SK-N-SH (cell line): ENCODE data around the gene ACSS2. TPM values are rescaled to one million over a fixed set of nuclear protein-coding genes. Genes with fewer than 3 reads are reported as not detected.

ENCODE experiments used
- CTCF ChIA-PET: fragments of 300-600, 350-600 bp; formaldehyde crosslinking; extraction: SDS; loops from one replicate; lab custom pipeline; 2021; lab: Yijun Ruan, JAX
- POLR2A ChIA-PET: fragments of 350-600 bp; sonication (Branson Sonifier 250); formaldehyde crosslinking; extraction: SDS; loops from one replicate; lab custom pipeline; 2020; ENCODE audit warnings: antibody characterized with exemption, inconsistent platforms; lab: Yijun Ruan, JAX
- DNase-seq: peaks from one replicate; pipeline ENCODE4 v3.0.0; 2012
- H2AFZ ChIP-seq: fragments of 200-600 bp; sonication (generic); 2 replicates; pipeline ENCODE4 v1.8.1; 2016; ENCODE audit warnings: antibody characterized with exemption, mild to moderate bottlenecking, low read depth
- H3F3A ChIP-seq: fragments of 200-600 bp; sonication (generic); replicated peaks from 2 replicates; pipeline ENCODE3; 2016; ENCODE audit warnings: antibody characterized with exemption, mild to moderate bottlenecking; ENCODE audit not compliant: insufficient read depth
- H3K27ac ChIP-seq, 2 experiments: fragments of 200-500 bp in 1 of 2; fragments of 200-600 bp in 1 of 2; sonication (Bioruptor generic) in 1 of 2; sonication (generic), shearing (Covaris generic) in 1 of 2; 2 replicates each; pipeline versions ENCODE4 v1.5.1 to v1.6.1; 2014 to 2016; ENCODE audit warnings: low read depth in 2 of 2, inconsistent platforms in 1 of 2, low read length in 1 of 2, mild to moderate bottlenecking in 1 of 2, mixed read lengths in 1 of 2
- H3K27me3 ChIP-seq: fragments of 200-600 bp; sonication (generic), shearing (Covaris generic); 2 replicates; pipeline ENCODE4 v1.6.1; 2016; ENCODE audit warnings: mixed run types; ENCODE audit not compliant: insufficient read depth
- H3K36me3 ChIP-seq, 2 experiments: fragments of 200-500 bp in 1 of 2; fragments of 200-600 bp in 1 of 2; sonication (Bioruptor generic) in 1 of 2; sonication (generic) in 1 of 2; replicated peaks in 1 of 2; 2 replicates each; pipeline versions ENCODE3 to v1.5.1; 2014 to 2016; ENCODE audit warnings: low read length in 1 of 2, mild to moderate bottlenecking in 1 of 2; ENCODE audit not compliant: insufficient read depth in 2 of 2, control insufficient read depth in 1 of 2
- H3K4me1 ChIP-seq, 2 experiments: fragments of 200-500 bp in 1 of 2; fragments of 200-600 bp in 1 of 2; sonication (Bioruptor generic) in 1 of 2; sonication (generic), shearing (Covaris generic) in 1 of 2; 2 replicates each; pipeline versions ENCODE4 v1.5.1 to v1.6.1; 2014 to 2016; ENCODE audit warnings: low read depth in 1 of 2, low read length in 1 of 2, mixed run types in 1 of 2; ENCODE audit not compliant: insufficient read depth in 2 of 2, control insufficient read depth in 1 of 2
- H3K4me2 ChIP-seq: fragments of 200-600 bp; sonication (generic), shearing (Covaris generic); 2 replicates; pipeline ENCODE4 v1.6.1; 2017; ENCODE audit warnings: mixed run types
- H3K4me3 ChIP-seq, 2 experiments: fragments of 200-500 bp in 1 of 2; fragments of 200-600 bp in 1 of 2; sonication (Bioruptor generic) in 1 of 2; sonication (generic), shearing (Covaris generic) in 1 of 2; 2 replicates each; pipeline versions ENCODE4 v1.5.1 to v1.8.1; 2014 to 2016; ENCODE audit warnings: low read depth in 2 of 2, inconsistent platforms in 1 of 2, low read length in 1 of 2, mild to moderate bottlenecking in 1 of 2, mixed read lengths in 1 of 2, moderate library complexity in 1 of 2
- H3K79me2 ChIP-seq: fragments of 200-600 bp; sonication (generic); 2 replicates; pipeline ENCODE4 v1.8.1; 2017; ENCODE audit warnings: mild to moderate bottlenecking; ENCODE audit not compliant: insufficient read depth
- H3K9ac ChIP-seq: fragments of 200-600 bp; sonication (generic); 2 replicates; pipeline ENCODE4 v1.6.1; 2017; ENCODE audit warnings: mixed run types
- H3K9me2 ChIP-seq: fragments of 200-600 bp; sonication (generic); 2 replicates; pipeline ENCODE4 v1.6.1; 2017; ENCODE audit warnings: mixed run types
- H3K9me3 ChIP-seq: fragments of 200-600 bp; sonication (generic); 2 replicates; pipeline ENCODE4 v1.6.1; 2017; ENCODE audit warnings: mixed run types, mild to moderate bottlenecking, moderate library complexity
- H4K20me1 ChIP-seq: fragments of 200-600 bp; sonication (generic); 2 replicates; pipeline ENCODE4 v1.6.1; 2017; ENCODE audit warnings: mild to moderate bottlenecking, mixed run types; ENCODE audit not compliant: insufficient read depth
- MAX ChIP-seq: IDR thresholded peaks from 2 replicates; pipeline ENCODE4 v1.4.0; 2012; ENCODE audit warnings: low read depth
- NFIC ChIP-seq: IDR thresholded peaks from 2 replicates; pipeline ENCODE4 v1.4.0; 2012; ENCODE audit warnings: borderline replicate concordance
- NRF1 ChIP-seq: IDR thresholded peaks from 2 replicates; pipeline ENCODE4 v1.6.1; 2012; ENCODE audit warnings: low read depth, mild to moderate bottlenecking, low read length
- POLR2AphosphoS5 ChIP-seq: IDR thresholded peaks from 2 replicates; pipeline ENCODE4 v1.6.1; 2012; ENCODE audit warnings: low read depth, low read length
- RAD21 ChIP-seq: IDR thresholded peaks from 2 replicates; pipeline ENCODE4 v1.6.1; 2012; ENCODE audit warnings: mild to moderate bottlenecking, low read length
- RCOR1 ChIP-seq: fragments of 150-350 bp; IDR thresholded peaks from 2 replicates; pipeline ENCODE4 v1.6.1; 2017; ENCODE audit warnings: antibody characterized with exemption, low read length
- YY1 ChIP-seq: IDR thresholded peaks from 2 replicates; pipeline ENCODE4 v1.4.0; 2012; ENCODE audit warnings: low read depth, mild to moderate bottlenecking
- ZBTB33 ChIP-seq: IDR thresholded peaks from 2 replicates; pipeline ENCODE4 v1.4.0; 2012; ENCODE audit warnings: low read depth, borderline replicate concordance
- WGBS: methylation state at CpG from one replicate; pipeline ENCODE4 v1.1.6; 2017; ENCODE audit warnings: low lambda C conversion rate; 5-methylcytosine and 5-hydroxymethylcytosine counted together
- polyA plus RNA-seq, 3 experiments: library from polyadenylated mRNA; depleted of rRNA; stranded (reverse); fragments of >200 nt; gene quantifications; 2 replicates each; pipeline ENCODE4 v1.2.3, GENCODE V29; 2012
- TF ChIP-seq, protein P1 (sequence below): fragments of 200-600 bp; sonication (generic); IDR thresholded peaks from 2 replicates; pipeline ENCODE4 v1.6.1; 2017; ENCODE audit warnings: antibody characterized with exemption, mild to moderate bottlenecking, moderate library complexity

Gene ACSS2
- polyA plus RNA-seq, 1 of the 3 experiments (the other 2 are of a cell fraction): 25.5 TPM

DNA sequence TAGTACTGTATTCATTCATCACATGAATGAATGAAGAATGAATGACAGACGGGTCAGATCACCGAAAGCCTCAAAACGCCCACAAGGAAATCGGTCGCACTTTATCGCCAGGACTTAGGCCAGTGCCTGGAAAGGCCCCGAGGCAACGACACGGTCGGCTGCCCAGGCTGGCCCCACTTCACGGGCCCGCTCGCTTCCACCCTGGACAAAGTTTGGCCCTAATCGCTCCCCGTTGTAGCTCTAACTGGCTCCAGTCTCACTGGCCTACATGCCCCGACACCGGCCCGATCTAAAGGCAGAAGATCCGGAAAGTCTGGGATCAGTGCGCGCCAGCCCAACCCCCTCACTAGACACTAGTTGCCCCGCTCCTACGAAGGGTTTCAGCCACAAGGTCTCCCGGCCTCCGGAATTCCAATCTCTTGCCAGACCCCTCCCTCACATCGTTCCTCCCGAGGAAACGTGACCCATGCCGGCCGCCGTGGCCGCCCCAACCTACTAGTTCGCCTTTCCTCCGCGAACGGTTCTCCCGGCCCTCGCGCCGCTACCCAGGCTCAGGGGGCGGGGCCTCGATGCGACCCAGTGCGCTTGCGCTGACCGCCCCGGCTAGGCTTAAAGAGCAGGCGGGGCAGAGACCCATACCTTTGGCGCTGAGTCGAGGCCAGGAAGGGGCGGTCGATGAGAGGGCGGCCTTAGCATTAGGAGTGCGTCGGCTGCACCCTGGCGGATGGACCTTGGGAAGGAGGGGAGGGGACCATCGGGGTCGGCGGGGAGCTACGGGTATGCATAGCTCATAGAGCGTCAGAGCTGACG lies 79.0 kb downstream of the ACSS2 start, which contains the start of the genes GSS and MYH7B (continued):
- peak; percentile 67; the same call in 1 of the 2 replicates for TF ChIP-seq ZBTB33
- TF ChIP-seq YY1: 0 out of 2 replicates have a peak, but pooled peaks have one; percentile 10
- TF ChIP-seq MAX: peak; percentile 78
- TF ChIP-seq RCOR1: no peak; the same call in 1 of the 2 replicates
- TF ChIP-seq NRF1: peak; percentile 78
- peak; percentile 91 for TF ChIP-seq POLR2AphosphoS5
- TF ChIP-seq NFIC: peak; percentile 32; the same call in 1 of the 2 replicates

GRCh38 chr20:34956041-34956458 lies 79.6 kb downstream of the ACSS2 start:
- no peaks in the 10 kb centered on the region for H4K20me1 ChIP-seq
- peak overlapping the region; percentile 67 to 70 for H3K4me3 ChIP-seq
- H3K9ac ChIP-seq: peak overlapping the region; percentile 80
- H3F3A ChIP-seq: no peaks in the 10 kb centered on the region
- H3K9me3 ChIP-seq: no peaks in the 10 kb centered on the region
- peak overlapping the region; percentile 95 for H2AFZ ChIP-seq
- H3K36me3 ChIP-seq: peaks cover 5 to 6% of the 10 kb centered on the region in 2 experiments
- peak overlapping the region; percentile 84 to 95 for H3K27ac ChIP-seq
- no peak for DNase-seq
- ChIA-PET POLR2A (interaction anchor here (1.0 to 2.1 kb wide), 5 partner anchors 63 to 83 kb away, joined by 3 to 8 read pairs (median 4); partner anchors contain the start of genes ACSS2 and GGT7), CTCF (interaction anchor here (0.6 to 4.5 kb wide), 13 partner anchors 16 to 189 kb away, joined by 3 to 61 read pairs (median 4); partner anchors contain the start of gene GGT7)
- H3K79me2 ChIP-seq: peaks cover 28% of the 10 kb centered on the region; the same call in 1 of the 2 replicates
- 27% methylated on average over 6 of the region's 6 CpGs for WGBS
- TF ChIP-seq RAD21: no peak
- TF ChIP-seq, protein P1, sequence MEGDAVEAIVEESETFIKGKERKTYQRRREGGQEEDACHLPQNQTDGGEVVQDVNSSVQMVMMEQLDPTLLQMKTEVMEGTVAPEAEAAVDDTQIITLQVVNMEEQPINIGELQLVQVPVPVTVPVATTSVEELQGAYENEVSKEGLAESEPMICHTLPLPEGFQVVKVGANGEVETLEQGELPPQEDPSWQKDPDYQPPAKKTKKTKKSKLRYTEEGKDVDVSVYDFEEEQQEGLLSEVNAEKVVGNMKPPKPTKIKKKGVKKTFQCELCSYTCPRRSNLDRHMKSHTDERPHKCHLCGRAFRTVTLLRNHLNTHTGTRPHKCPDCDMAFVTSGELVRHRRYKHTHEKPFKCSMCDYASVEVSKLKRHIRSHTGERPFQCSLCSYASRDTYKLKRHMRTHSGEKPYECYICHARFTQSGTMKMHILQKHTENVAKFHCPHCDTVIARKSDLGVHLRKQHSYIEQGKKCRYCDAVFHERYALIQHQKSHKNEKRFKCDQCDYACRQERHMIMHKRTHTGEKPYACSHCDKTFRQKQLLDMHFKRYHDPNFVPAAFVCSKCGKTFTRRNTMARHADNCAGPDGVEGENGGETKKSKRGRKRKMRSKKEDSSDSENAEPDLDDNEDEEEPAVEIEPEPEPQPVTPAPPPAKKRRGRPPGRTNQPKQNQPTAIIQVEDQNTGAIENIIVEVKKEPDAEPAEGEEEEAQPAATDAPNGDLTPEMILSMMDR: 0 out of 2 replicates have a peak, but pooled peaks have one; percentile 27
- no peaks in the 10 kb centered on the region for H3K27me3 ChIP-seq
- peak overlapping the region; percentile 81 for H3K4me2 ChIP-seq
- H3K4me1 ChIP-seq: peaks cover 13 to 15% of the 10 kb centered on the region in 2 experiments; a peak in 3 of 4 replicates
- H3K9me2 ChIP-seq: no peaks in the 10 kb centered on the region
